HG03469 (cell line): ENCODE measurements around the gene DNAJC17.

ENCODE experiments used
- ATAC-seq: cut with Tn5 transposase; IDR thresholded peaks from one replicate; pipeline ENCODE4 v1.9.1; 2021; ENCODE audit warnings: mild to moderate bottlenecking, moderate library complexity, moderate number of reproducible peaks; ENCODE audit not compliant: unreplicated experiment

DNAJC17 gene

GRCh38 chr15:40743921-40744814, 63.1 kb downstream of the DNAJC17 start:
- ATAC-seq, result no peak

DNA sequence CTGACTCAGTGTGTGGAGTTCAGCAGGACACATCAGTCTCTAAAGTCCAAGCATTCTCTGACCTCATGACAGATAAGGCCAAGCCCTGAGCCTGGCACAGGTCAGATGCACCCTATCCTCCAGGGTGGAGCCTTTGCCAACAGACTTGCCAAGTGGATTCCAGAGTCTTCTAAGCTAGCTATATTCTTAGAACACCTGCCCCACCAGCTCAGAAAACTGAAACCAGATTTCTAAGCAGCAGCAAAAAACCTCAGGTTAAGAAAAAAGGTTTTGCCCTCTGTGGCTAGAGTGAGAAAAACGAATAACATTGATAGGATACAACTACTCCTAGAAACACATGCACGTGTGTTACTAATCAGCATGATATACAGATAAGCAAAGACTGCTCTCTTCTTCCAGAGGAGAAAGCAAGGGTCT, 63.8 kb downstream of the DNAJC17 start:
- ATAC-seq, result no peak

- ATAC-seq, result no peak
Observed at GRCh38 chr15:40739854-40740253, 67.4 kb downstream of the DNAJC17 start.

DNA sequence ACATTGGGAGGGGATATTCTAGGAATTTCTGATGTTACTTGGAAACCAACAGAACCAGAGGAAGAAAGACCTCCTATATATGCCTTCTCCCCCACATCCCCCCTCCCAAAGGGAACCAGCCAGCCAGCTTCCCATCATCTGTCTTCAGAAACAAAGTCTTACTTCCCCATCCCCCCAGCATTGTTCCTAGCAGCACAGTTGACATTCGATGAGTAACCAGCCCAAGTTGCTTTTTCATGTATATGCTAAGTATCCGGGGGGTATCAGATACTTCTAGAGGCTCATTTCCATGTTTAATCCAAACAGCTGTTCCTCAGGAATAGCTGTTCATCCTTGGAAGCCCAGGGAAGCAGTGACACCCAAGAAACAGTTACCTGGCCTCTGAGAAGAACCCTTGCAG, 68.2 kb downstream of the DNAJC17 start:
- no peak for ATAC-seq

DNA sequence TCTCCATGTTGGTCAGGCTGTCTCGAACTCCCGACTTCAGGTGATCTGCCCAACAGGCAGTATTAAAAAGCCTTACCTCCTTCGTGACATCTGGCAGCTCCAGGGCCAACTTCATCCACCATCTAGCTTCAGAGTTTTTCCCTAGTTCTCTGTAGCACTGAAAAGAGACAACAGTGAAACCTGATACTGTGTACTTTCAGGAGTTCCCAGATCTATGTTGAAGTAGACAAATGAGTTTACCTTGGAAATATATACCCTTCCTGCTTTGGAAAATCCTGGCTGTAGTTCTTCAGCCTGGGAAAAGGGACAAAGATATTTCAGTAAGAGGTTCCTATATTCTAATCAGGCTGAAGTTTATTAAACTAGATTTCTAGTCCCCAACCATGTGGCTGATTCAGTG, 70.2 kb downstream of the DNAJC17 start:
- ATAC-seq, result no peak

- ATAC-seq, result no peak
Observed at GRCh38 chr15:40736575-40736974, 70.7 kb downstream of the DNAJC17 start.

- no peak for ATAC-seq
Observed at GRCh38 chr15:40731034-40731433, 76.2 kb downstream of the DNAJC17 start.

DNA sequence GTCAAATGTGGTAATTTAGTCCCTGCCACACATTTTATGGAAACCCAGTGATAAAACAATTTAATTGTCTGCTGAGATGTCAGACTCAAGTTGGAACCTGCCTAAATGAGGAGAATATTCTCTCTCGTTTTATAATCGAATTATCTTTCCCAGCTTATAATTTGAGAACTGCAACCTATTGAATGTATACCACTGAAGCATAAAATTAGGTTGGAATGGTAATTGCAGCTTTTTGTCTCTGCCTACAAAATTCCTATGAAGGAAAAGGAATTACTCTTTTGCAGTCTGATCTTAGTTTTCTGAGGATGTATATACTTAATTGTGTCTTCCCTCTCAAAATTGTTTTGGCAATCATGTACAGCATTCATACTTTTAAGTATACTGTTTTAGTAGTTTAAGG, 83.4 kb downstream of the DNAJC17 start:
- no peak for ATAC-seq

GRCh38 chr15:40722934-40723333, 84.3 kb downstream of the DNAJC17 start:
- no peak for ATAC-seq

DNA sequence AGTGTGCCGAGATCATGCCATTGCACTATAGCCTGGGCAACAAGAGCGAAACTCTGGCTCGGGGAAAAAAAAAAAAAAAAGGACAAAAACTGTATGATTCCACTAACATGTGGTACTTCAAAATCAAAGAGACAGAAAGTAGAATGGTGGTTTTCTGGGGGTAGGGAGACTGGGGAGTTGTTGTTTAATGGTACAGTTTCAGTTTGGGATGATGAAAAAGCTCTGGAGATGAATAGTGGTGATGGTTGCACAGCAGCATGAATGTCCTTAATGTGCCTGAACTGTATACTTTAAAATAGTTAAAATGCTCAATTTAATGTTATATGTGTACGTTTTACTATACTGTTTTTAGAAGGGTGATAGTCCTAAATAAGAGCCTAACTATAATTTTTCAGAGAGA, 84.9 kb downstream of the DNAJC17 start:
- ATAC-seq, result no peak

GRCh38 chr15:40721701-40722100, 85.6 kb downstream of the DNAJC17 start:
- no peak for ATAC-seq

- no peak for ATAC-seq
Observed at GRCh38 chr15:40716165-40716564, 91.1 kb downstream of the DNAJC17 start.
